Measurements from ENCODE around the gene CNTNAP5. TPM values are rescaled to one million over a fixed set of nuclear protein-coding genes. Genes with fewer than 3 reads are reported as not detected.

The CNTNAP5 gene
- total RNA-seq, 1 donor from 2014 or later: not detected

GRCh38 chr2:124309563-124310138, 284.6 kb downstream of the CNTNAP5 start:
- peaks cover 22% of the 10 kb centered on the region for H3K9me3 Mint-ChIP-seq (ENCODE audit: unreplicated experiment)
- no peak for DNase-seq (ENCODE audit: extremely low spot score, unreplicated experiment)
- no peak overlapping the region for H3K4me3 Mint-ChIP-seq (ENCODE audit: unreplicated experiment)
- no peak for TF ChIP-seq CTCF (IDR thresholded peaks at IDR 0.05)
- H3K27me3 Mint-ChIP-seq (ENCODE audit: unreplicated experiment): no peaks in the 10 kb centered on the region
- no peaks in the 10 kb centered on the region for H3K4me1 Mint-ChIP-seq (ENCODE audit: unreplicated experiment)
- H3K27ac Mint-ChIP-seq (ENCODE audit: unreplicated experiment): no peak overlapping the region
- no peaks in the 10 kb centered on the region for H3K36me3 Mint-ChIP-seq (ENCODE audit: unreplicated experiment)

GRCh38 chr2:124310671-124311070, 285.6 kb downstream of the CNTNAP5 start:
- H3K27me3 Mint-ChIP-seq (ENCODE audit: unreplicated experiment): no peaks in the 10 kb centered on the region
- H3K4me1 Mint-ChIP-seq (ENCODE audit: unreplicated experiment): no peaks in the 10 kb centered on the region
- H3K4me3 Mint-ChIP-seq (ENCODE audit: unreplicated experiment): no peak overlapping the region
- TF ChIP-seq CTCF (IDR thresholded peaks at IDR 0.05): no peak
- H3K36me3 Mint-ChIP-seq (ENCODE audit: unreplicated experiment): no peaks in the 10 kb centered on the region
- H3K27ac Mint-ChIP-seq (ENCODE audit: unreplicated experiment): no peak overlapping the region
- no peak for DNase-seq (ENCODE audit: extremely low spot score, unreplicated experiment)
- peaks cover 24% of the 10 kb centered on the region for H3K9me3 Mint-ChIP-seq (ENCODE audit: unreplicated experiment)

- H3K9me3 Mint-ChIP-seq (ENCODE audit: unreplicated experiment): peaks cover 36% of the 10 kb centered on the region
- TF ChIP-seq CTCF (IDR thresholded peaks at IDR 0.05): no peak
- H3K27ac Mint-ChIP-seq (ENCODE audit: unreplicated experiment): no peak overlapping the region
- H3K4me1 Mint-ChIP-seq (ENCODE audit: unreplicated experiment): no peaks in the 10 kb centered on the region
- no peak overlapping the region for H3K4me3 Mint-ChIP-seq (ENCODE audit: unreplicated experiment)
- DNase-seq (ENCODE audit: extremely low spot score, unreplicated experiment): no peak
- H3K27me3 Mint-ChIP-seq (ENCODE audit: unreplicated experiment): no peaks in the 10 kb centered on the region
- H3K36me3 Mint-ChIP-seq (ENCODE audit: unreplicated experiment): no peaks in the 10 kb centered on the region
Measured at GRCh38 chr2:124314084-124314483, 289.0 kb downstream of the CNTNAP5 start.

- no peak for TF ChIP-seq CTCF (IDR thresholded peaks at IDR 0.05)
- Mint-ChIP-seq H3K9me3 (ENCODE audit: unreplicated experiment) (peaks cover 40% of the 10 kb centered on the region), H3K36me3 (ENCODE audit: unreplicated experiment) (no peaks in the 10 kb centered on the region), H3K27ac (ENCODE audit: unreplicated experiment) (no peak overlapping the region), H3K4me1 (ENCODE audit: unreplicated experiment) (no peaks in the 10 kb centered on the region), H3K4me3 (ENCODE audit: unreplicated experiment) (no peak overlapping the region), H3K27me3 (ENCODE audit: unreplicated experiment) (no peaks in the 10 kb centered on the region)
- DNase-seq (ENCODE audit: extremely low spot score, unreplicated experiment): no peak
Measured at GRCh38 chr2:124315221-124315880, 290.3 kb downstream of the CNTNAP5 start.

- peaks cover 43% of the 10 kb centered on the region for H3K9me3 Mint-ChIP-seq (ENCODE audit: unreplicated experiment)
- H3K36me3 Mint-ChIP-seq (ENCODE audit: unreplicated experiment): no peaks in the 10 kb centered on the region
- H3K4me3 Mint-ChIP-seq (ENCODE audit: unreplicated experiment): no peak overlapping the region
- TF ChIP-seq CTCF (IDR thresholded peaks at IDR 0.05): no peak
- no peaks in the 10 kb centered on the region for H3K4me1 Mint-ChIP-seq (ENCODE audit: unreplicated experiment)
- no peak for DNase-seq (ENCODE audit: extremely low spot score, unreplicated experiment)
- H3K27ac Mint-ChIP-seq (ENCODE audit: unreplicated experiment): no peak overlapping the region
- H3K27me3 Mint-ChIP-seq (ENCODE audit: unreplicated experiment): no peaks in the 10 kb centered on the region
Measured at GRCh38 chr2:124316133-124316532, 291.0 kb downstream of the CNTNAP5 start.
